Measurements from ENCODE around the gene TEX22. TPM values are rescaled to one million over a fixed set of nuclear protein-coding genes. Genes with fewer than 3 reads are reported as not detected.

The TEX22 gene
- polyA plus RNA-seq, 1 experiment, result 0.17 TPM

- CTCF ChIA-PET, result interaction anchor here (1.1 kb wide), 1 partner anchor 37 kb away, joined by 3 read pairs; no protein-coding TSS in a partner anchor
Measured at GRCh38 chr14:105409364-105409763, 11.0 kb downstream of the TEX22 start.

GRCh38 chr14:105410642-105411016 lies 12.3 kb downstream of the TEX22 start:
- H3K36me3 ChIP-seq (ENCODE audit: control insufficient read depth, insufficient read depth, low read length), result no peaks in the 10 kb centered on the region
- POLR2A ChIA-PET, result no interaction called here
- H3K27me3 ChIP-seq (ENCODE audit: control insufficient read depth, insufficient read depth, low read length), result peaks cover 3% of the 10 kb centered on the region; the same call in 1 of the 2 replicates
- no peak for DNase-seq (ENCODE audit: low read depth)
- CTCF ChIA-PET, result interaction anchor here (1.4 kb wide), 1 partner anchor 39 kb away, joined by 4 read pairs; no protein-coding TSS in a partner anchor
- TF ChIP-seq CTCF (IDR thresholded peaks at IDR 0.05; ENCODE audit: insufficient read depth, low read depth, low read length), result no peak
- H3K4me3 ChIP-seq (ENCODE audit: low read depth, low read length), result no peak overlapping the region; the same call in 1 of the 2 replicates

More at GRCh38 chr14:105409364-105409763, 11.0 kb downstream of the TEX22 start:
- TF ChIP-seq CTCF (IDR thresholded peaks at IDR 0.05; ENCODE audit: insufficient read depth, low read depth, low read length), result no peak
- Histone ChIP-seq H3K27me3 (ENCODE audit: control insufficient read depth, insufficient read depth, low read length) (peaks cover 3% of the 10 kb centered on the region; the same call in 1 of the 2 replicates), H3K4me3 (ENCODE audit: low read depth, low read length) (no peak overlapping the region), H3K36me3 (ENCODE audit: control insufficient read depth, insufficient read depth, low read length) (no peaks in the 10 kb centered on the region)
- POLR2A ChIA-PET, result interaction anchor here (1.0 kb wide), 1 partner anchor 21 kb away, joined by 13 read pairs; no protein-coding TSS in a partner anchor
- DNase-seq (ENCODE audit: low read depth), result no peak

GRCh38 chr14:105411017-105411941 lies 12.9 kb downstream of the TEX22 start:
- Histone ChIP-seq H3K4me3 (ENCODE audit: low read depth, low read length) (peak overlapping the region; percentile 29), H3K27me3 (ENCODE audit: control insufficient read depth, insufficient read depth, low read length) (peaks cover 3% of the 10 kb centered on the region; the same call in 1 of the 2 replicates), H3K36me3 (ENCODE audit: control insufficient read depth, insufficient read depth, low read length) (no peaks in the 10 kb centered on the region)
- ChIA-PET CTCF (interaction anchor here (1.4 kb wide), 1 partner anchor 40 kb away, joined by 4 read pairs; no protein-coding TSS in a partner anchor), POLR2A (interaction anchor here (0.6 kb wide), 1 partner anchor 19 kb away, joined by 3 read pairs; no protein-coding TSS in a partner anchor)
- no peak for DNase-seq (ENCODE audit: low read depth)
- TF ChIP-seq CTCF (IDR thresholded peaks at IDR 0.05; ENCODE audit: insufficient read depth, low read depth, low read length), result no peak

- Histone ChIP-seq H3K36me3 (ENCODE audit: control insufficient read depth, insufficient read depth, low read length) (no peaks in the 10 kb centered on the region), H3K27me3 (ENCODE audit: control insufficient read depth, insufficient read depth, low read length) (peaks cover 3% of the 10 kb centered on the region; the same call in 1 of the 2 replicates), H3K4me3 (ENCODE audit: low read depth, low read length) (no peak overlapping the region)
- ChIA-PET CTCF (no interaction called here), POLR2A (no interaction called here)
- no peak for DNase-seq (ENCODE audit: low read depth)
- TF ChIP-seq CTCF (IDR thresholded peaks at IDR 0.05; ENCODE audit: insufficient read depth, low read depth, low read length), result no peak
Measured at GRCh38 chr14:105411985-105412770, 13.8 kb downstream of the TEX22 start.
